ENCODE results near the gene ZNF331.

The ZNF331 gene

GRCh38 chr19:53520547-53521372 lies 17.2 kb upstream of the ZNF331 start:
- DNase-seq (ENCODE audit: low spot score), result no peak

- DNase-seq (ENCODE audit: low spot score), result no peak
Observed at GRCh38 chr19:53521373-53522202, 16.4 kb upstream of the ZNF331 start.

- no peak for DNase-seq (ENCODE audit: low spot score)
Observed at GRCh38 chr19:53525922-53526321, 12.0 kb upstream of the ZNF331 start.

GRCh38 chr19:53530622-53531021 lies 7.3 kb upstream of the ZNF331 start:
- DNase-seq (ENCODE audit: low spot score), result no peak

GRCh38 chr19:53531457-53531856 lies 6.5 kb upstream of the ZNF331 start:
- DNase-seq (ENCODE audit: low spot score), result no peak

GRCh38 chr19:53532362-53532761 lies 5.6 kb upstream of the ZNF331 start:
- no peak for DNase-seq (ENCODE audit: low spot score)

GRCh38 chr19:53536225-53536548 lies 1.8 kb upstream of the ZNF331 start:
- DNase-seq (ENCODE audit: low spot score), result no peak

- DNase-seq (ENCODE audit: low spot score), result no peak
Observed at GRCh38 chr19:53537121-53537520, 824 bp upstream of the ZNF331 start.

- DNase-seq (ENCODE audit: low spot score), result no peak
Observed at GRCh38 chr19:53538378-53539109, 599 bp downstream of the ZNF331 start.

- no peak for DNase-seq (ENCODE audit: low spot score)
Observed at GRCh38 chr19:53540091-53540490, 2.1 kb downstream of the ZNF331 start.

- no peak for DNase-seq (ENCODE audit: low spot score)
Observed at GRCh38 chr19:53541971-53542370, 4.0 kb downstream of the ZNF331 start.

- peak; percentile 6 for DNase-seq (ENCODE audit: low spot score)
Observed at GRCh38 chr19:53545271-53546065, 7.5 kb downstream of the ZNF331 start.

GRCh38 chr19:53546758-53547513 lies 9.0 kb downstream of the ZNF331 start:
- no peak for DNase-seq (ENCODE audit: low spot score)

GRCh38 chr19:53549340-53549739 lies 11.4 kb downstream of the ZNF331 start:
- DNase-seq (ENCODE audit: low spot score), result no peak

GRCh38 chr19:53552001-53552721 lies 14.2 kb downstream of the ZNF331 start:
- DNase-seq (ENCODE audit: low spot score), result no peak

GRCh38 chr19:53553156-53553555 lies 15.2 kb downstream of the ZNF331 start:
- DNase-seq (ENCODE audit: low spot score), result no peak

- DNase-seq (ENCODE audit: low spot score), result peak; percentile 88
Observed at GRCh38 chr19:53553865-53554791, 16.2 kb downstream of the ZNF331 start.

GRCh38 chr19:53554804-53555203 lies 16.9 kb downstream of the ZNF331 start:
- DNase-seq (ENCODE audit: low spot score), result no peak

GRCh38 chr19:53555352-53555751 lies 17.4 kb downstream of the ZNF331 start:
- no peak for DNase-seq (ENCODE audit: low spot score)
